ENCODE data around the gene YIPF3. TPM values are rescaled to one million over a fixed set of nuclear protein-coding genes. Genes with fewer than 3 reads are reported as not detected.

YIPF3 gene
- total RNA-seq, 1 donor from 2014 or later = 59.1 TPM

DNA sequence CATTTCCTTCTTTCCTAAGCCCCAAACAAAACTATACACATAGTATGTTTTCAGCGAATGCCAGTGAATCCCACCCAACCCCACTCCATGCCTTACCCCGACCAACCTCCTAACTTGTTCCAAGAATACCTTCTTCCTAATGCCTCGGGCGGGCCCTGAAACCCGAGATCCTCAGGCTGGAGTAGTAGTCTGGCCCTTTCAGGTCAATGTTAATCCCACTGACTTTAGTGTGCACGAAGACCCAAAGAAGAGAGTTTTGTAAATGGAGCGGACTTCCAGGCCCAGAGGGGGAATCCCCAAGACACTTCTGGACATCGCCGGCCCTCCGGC is 394 bp downstream of the YIPF3 start:
- ATAC-seq (ENCODE audit: low read depth) = peak; percentile 2

GRCh38 chr6:43515808-43516207 is 918 bp downstream of the YIPF3 start:
- Mint-ChIP-seq H3K4me1 (peaks cover 29% of the 10 kb centered on the region), H3K4me3 (no peak overlapping the region), H3K36me3 (ENCODE audit: low read depth) (peaks cover 46% of the 10 kb centered on the region), H3K27me3 (no peaks in the 10 kb centered on the region), H3K27ac (peak overlapping the region; percentile 54), H3K9me3 (no peaks in the 10 kb centered on the region)
- ChIA-PET CTCF (interaction anchor here (2.6 kb wide), 1 partner anchor 9 kb away, joined by 13 read pairs; no protein-coding TSS in a partner anchor), POLR2A (interaction anchor here (0.5 to 2.5 kb wide), 6 partner anchors 60 to 462 kb away, joined by 3 to 11 read pairs (median 4); partner anchors contain the start of genes ABCC10, POLH, XPO5 and ZNF318)
- TF ChIP-seq, protein P1, sequence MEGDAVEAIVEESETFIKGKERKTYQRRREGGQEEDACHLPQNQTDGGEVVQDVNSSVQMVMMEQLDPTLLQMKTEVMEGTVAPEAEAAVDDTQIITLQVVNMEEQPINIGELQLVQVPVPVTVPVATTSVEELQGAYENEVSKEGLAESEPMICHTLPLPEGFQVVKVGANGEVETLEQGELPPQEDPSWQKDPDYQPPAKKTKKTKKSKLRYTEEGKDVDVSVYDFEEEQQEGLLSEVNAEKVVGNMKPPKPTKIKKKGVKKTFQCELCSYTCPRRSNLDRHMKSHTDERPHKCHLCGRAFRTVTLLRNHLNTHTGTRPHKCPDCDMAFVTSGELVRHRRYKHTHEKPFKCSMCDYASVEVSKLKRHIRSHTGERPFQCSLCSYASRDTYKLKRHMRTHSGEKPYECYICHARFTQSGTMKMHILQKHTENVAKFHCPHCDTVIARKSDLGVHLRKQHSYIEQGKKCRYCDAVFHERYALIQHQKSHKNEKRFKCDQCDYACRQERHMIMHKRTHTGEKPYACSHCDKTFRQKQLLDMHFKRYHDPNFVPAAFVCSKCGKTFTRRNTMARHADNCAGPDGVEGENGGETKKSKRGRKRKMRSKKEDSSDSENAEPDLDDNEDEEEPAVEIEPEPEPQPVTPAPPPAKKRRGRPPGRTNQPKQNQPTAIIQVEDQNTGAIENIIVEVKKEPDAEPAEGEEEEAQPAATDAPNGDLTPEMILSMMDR (IDR thresholded peaks at IDR 0.05) = no peak
- intact Hi-C loops (cut with micrococcal nuclease) = loop anchor here (2.0 to 10.0 kb wide), 6 partner anchors 255 to 951 kb away; partner anchors contain the start of genes MEA1, NFKBIE, SRF and UBR2
- DNase-seq (no peak), ATAC-seq (ENCODE audit: low read depth) (no peak)

More for the DNA sequence above, 394 bp downstream of the YIPF3 start:
- H3K4me1 Mint-ChIP-seq = peaks cover 29% of the 10 kb centered on the region
- H3K4me3 Mint-ChIP-seq = no peak overlapping the region
- DNase-seq = no peak
- peaks cover 43% of the 10 kb centered on the region for H3K36me3 Mint-ChIP-seq (ENCODE audit: low read depth)
- H3K9me3 Mint-ChIP-seq = no peaks in the 10 kb centered on the region
- TF ChIP-seq, protein P1 (IDR thresholded peaks at IDR 0.05) = no peak
- H3K27me3 Mint-ChIP-seq = no peaks in the 10 kb centered on the region
- ChIA-PET POLR2A (interaction anchor here (0.5 to 2.5 kb wide), 16 partner anchors 9 to 637 kb away, joined by 3 to 15 read pairs (median 4); partner anchors contain the start of genes ABCC10, CNPY3, CUL7 and GTPBP2), CTCF (interaction anchor here (1.2 to 2.6 kb wide), 2 partner anchors 10 to 287 kb away, joined by 3 to 13 read pairs; partner anchors contain the start of gene DNPH1)
- intact Hi-C loops (cut with micrococcal nuclease) = loop anchor here (2.0 to 10.0 kb wide), 6 partner anchors 254 to 952 kb away; partner anchors contain the start of genes MEA1, NFKBIE, SRF and UBR2
- no peak overlapping the region for H3K27ac Mint-ChIP-seq

GRCh38 chr6:43511824-43512415 is 4.8 kb downstream of the YIPF3 start:
- TF ChIP-seq, protein P1 (IDR thresholded peaks at IDR 0.05) = no peak
- ChIA-PET POLR2A (interaction anchor here (1.9 kb wide), 1 partner anchor 35 kb away, joined by 11 read pairs; the partner anchor contains the start of gene TJAP1), CTCF (no interaction called here)
- peaks cover 45% of the 10 kb centered on the region for H3K4me1 Mint-ChIP-seq
- H3K9me3 Mint-ChIP-seq = no peaks in the 10 kb centered on the region
- peaks cover 47% of the 10 kb centered on the region for H3K36me3 Mint-ChIP-seq (ENCODE audit: low read depth)
- H3K27me3 Mint-ChIP-seq = peaks cover 9% of the 10 kb centered on the region
- no peak overlapping the region for H3K27ac Mint-ChIP-seq
- ATAC-seq (ENCODE audit: low read depth) (no peak), DNase-seq (no peak)
- H3K4me3 Mint-ChIP-seq = no peak overlapping the region
- intact Hi-C loops (cut with micrococcal nuclease) = loop anchor here (5.0 to 10.0 kb wide), 4 partner anchors 265 to 947 kb away; partner anchors contain the start of genes NFKBIE and UBR2

GRCh38 chr6:43510827-43511163 is 5.9 kb downstream of the YIPF3 start:
- Mint-ChIP-seq H3K4me1 (peaks cover 41% of the 10 kb centered on the region), H3K27ac (no peak overlapping the region), H3K9me3 (no peaks in the 10 kb centered on the region), H3K4me3 (peak overlapping the region; percentile 81), H3K27me3 (peaks cover 9% of the 10 kb centered on the region), H3K36me3 (ENCODE audit: low read depth) (peaks cover 48% of the 10 kb centered on the region)
- CTCF ChIA-PET = interaction anchor here (1.4 kb wide), 1 partner anchor 7 kb away, joined by 4 read pairs; no protein-coding TSS in a partner anchor
- DNase-seq = no peak
- intact Hi-C loops (cut with micrococcal nuclease) = loop anchor here (5.0 to 10.0 kb wide), 4 partner anchors 263 to 946 kb away; partner anchors contain the start of genes NFKBIE and UBR2
- TF ChIP-seq, protein P1 (IDR thresholded peaks at IDR 0.05) = no peak
- no peak for ATAC-seq (ENCODE audit: low read depth)
- POLR2A ChIA-PET = interaction anchor here (1.0 to 1.5 kb wide), 3 partner anchors 10 to 765 kb away, joined by 3 to 4 read pairs (median 3); partner anchors contain the start of gene TBCC
